Measurements from ENCODE around the gene SETX. TPM values are rescaled to one million over a fixed set of nuclear protein-coding genes. Genes with fewer than 3 reads are reported as not detected.

The SETX gene
- total RNA-seq, 1 donor from 2014 or later = 72.1 TPM

DNA sequence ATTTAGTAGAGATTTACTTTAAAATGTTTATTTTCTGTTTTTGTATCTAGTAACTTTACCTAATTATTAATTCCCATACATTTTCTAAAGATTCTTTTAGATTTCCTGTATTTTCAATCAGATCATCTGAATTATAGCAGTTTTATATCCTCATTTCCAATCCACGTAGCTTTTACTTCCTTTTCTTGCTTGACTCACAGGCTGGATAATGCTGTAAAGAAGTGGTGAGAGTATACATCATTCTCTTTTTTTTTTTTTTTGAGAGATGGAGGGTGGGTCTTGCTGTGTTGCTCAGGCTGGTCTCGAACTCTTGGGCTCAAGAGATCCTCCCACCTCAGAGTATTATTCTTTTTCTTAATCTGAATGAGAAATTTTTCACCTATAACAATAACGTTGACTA, 11.2 kb upstream of the SETX start:
- H3K27me3 ChIP-seq (ENCODE audit: control insufficient read depth, insufficient read depth, low read length) = no peaks in the 10 kb centered on the region
- no peak for FAIRE-seq
- TF ChIP-seq, protein P1, sequence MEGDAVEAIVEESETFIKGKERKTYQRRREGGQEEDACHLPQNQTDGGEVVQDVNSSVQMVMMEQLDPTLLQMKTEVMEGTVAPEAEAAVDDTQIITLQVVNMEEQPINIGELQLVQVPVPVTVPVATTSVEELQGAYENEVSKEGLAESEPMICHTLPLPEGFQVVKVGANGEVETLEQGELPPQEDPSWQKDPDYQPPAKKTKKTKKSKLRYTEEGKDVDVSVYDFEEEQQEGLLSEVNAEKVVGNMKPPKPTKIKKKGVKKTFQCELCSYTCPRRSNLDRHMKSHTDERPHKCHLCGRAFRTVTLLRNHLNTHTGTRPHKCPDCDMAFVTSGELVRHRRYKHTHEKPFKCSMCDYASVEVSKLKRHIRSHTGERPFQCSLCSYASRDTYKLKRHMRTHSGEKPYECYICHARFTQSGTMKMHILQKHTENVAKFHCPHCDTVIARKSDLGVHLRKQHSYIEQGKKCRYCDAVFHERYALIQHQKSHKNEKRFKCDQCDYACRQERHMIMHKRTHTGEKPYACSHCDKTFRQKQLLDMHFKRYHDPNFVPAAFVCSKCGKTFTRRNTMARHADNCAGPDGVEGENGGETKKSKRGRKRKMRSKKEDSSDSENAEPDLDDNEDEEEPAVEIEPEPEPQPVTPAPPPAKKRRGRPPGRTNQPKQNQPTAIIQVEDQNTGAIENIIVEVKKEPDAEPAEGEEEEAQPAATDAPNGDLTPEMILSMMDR (IDR thresholded peaks at IDR 0.05; ENCODE audit: insufficient read depth, low read length, severe bottlenecking) = no peak

DNA sequence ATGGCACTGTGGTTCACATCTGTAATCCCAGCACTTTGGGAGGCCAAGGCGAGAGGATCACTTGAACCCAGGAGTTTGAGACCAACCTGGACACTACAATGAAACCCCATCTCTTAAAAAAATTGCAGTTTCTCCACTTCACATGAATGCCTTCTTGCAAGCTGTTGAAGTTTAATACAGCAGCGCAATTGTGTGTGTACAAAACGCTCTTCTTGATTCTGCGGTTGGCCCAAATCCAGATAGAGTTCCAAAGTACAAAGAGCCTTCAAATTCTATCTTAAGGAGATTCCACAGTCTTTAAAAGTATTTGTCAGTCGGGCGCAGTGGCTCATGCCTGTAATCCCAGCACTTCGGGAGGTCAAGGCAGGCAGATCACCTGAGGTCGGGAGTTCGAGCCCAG, 9.3 kb upstream of the SETX start:
- no peak for DNase-seq (ENCODE audit: low read depth)
- no peaks in the 10 kb centered on the region for H3K27me3 ChIP-seq (ENCODE audit: control insufficient read depth, insufficient read depth, low read length)
- no peak for FAIRE-seq
- TF ChIP-seq, protein P1 (IDR thresholded peaks at IDR 0.05; ENCODE audit: insufficient read depth, low read length, severe bottlenecking) = no peak
- H3K4me3 ChIP-seq (ENCODE audit: low read depth, low read length) = no peak overlapping the region
- H3K36me3 ChIP-seq (ENCODE audit: control insufficient read depth, insufficient read depth, low read length) = no peaks in the 10 kb centered on the region

More for the DNA sequence above, 11.2 kb upstream of the SETX start:
- Histone ChIP-seq H3K36me3 (ENCODE audit: control insufficient read depth, insufficient read depth, low read length) (no peaks in the 10 kb centered on the region), H3K4me3 (ENCODE audit: low read depth, low read length) (no peak overlapping the region)
- no peak for DNase-seq (ENCODE audit: low read depth)

- H3K27me3 ChIP-seq (ENCODE audit: control insufficient read depth, insufficient read depth, low read length) = no peaks in the 10 kb centered on the region
- no peaks in the 10 kb centered on the region for H3K36me3 ChIP-seq (ENCODE audit: control insufficient read depth, insufficient read depth, low read length)
- no peak overlapping the region for H3K4me3 ChIP-seq (ENCODE audit: low read depth, low read length)
- TF ChIP-seq, protein P1 (IDR thresholded peaks at IDR 0.05; ENCODE audit: insufficient read depth, low read length, severe bottlenecking) = no peak
- DNase-seq (ENCODE audit: low read depth) (no peak), FAIRE-seq (no peak)
Observed at GRCh38 chr9:132357764-132358163, 3.0 kb upstream of the SETX start.

DNA sequence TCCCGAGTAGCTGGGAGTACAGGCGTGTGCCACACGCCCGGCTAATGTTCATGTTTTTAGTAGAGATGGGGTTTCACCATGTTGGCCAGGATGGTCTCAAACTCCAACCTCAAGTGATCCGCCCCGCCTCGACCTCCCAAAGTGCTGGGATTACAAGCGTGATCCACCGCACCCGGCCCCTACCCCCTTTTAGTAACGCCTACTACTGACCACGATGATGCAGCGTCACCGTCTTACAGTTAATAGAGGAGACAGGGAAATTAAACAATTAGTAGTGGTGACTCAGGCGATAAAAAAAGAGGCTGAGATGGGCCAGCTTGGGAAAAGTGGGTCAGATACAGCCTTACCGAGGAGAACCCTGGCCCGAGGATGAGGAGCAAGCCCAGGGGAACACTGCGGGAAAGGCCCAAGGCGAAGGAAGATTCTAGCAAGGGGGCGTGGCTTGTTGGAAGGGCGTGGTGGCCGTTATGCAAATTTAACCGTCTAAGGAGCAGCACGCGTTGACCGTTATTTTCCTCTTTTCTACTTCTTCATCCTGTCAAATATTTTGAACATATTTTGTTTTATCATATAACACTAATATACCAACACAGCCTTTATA, 1.6 kb upstream of the SETX start:
- DNase-seq (ENCODE audit: low read depth) (no peak), FAIRE-seq (no peak)
- H3K27me3 ChIP-seq (ENCODE audit: control insufficient read depth, insufficient read depth, low read length) = no peaks in the 10 kb centered on the region
- H3K36me3 ChIP-seq (ENCODE audit: control insufficient read depth, insufficient read depth, low read length) = peaks cover 2% of the 10 kb centered on the region
- TF ChIP-seq, protein P1 (IDR thresholded peaks at IDR 0.05; ENCODE audit: insufficient read depth, low read length, severe bottlenecking) = no peak
- H3K4me3 ChIP-seq (ENCODE audit: low read depth, low read length) = no peak overlapping the region

DNA sequence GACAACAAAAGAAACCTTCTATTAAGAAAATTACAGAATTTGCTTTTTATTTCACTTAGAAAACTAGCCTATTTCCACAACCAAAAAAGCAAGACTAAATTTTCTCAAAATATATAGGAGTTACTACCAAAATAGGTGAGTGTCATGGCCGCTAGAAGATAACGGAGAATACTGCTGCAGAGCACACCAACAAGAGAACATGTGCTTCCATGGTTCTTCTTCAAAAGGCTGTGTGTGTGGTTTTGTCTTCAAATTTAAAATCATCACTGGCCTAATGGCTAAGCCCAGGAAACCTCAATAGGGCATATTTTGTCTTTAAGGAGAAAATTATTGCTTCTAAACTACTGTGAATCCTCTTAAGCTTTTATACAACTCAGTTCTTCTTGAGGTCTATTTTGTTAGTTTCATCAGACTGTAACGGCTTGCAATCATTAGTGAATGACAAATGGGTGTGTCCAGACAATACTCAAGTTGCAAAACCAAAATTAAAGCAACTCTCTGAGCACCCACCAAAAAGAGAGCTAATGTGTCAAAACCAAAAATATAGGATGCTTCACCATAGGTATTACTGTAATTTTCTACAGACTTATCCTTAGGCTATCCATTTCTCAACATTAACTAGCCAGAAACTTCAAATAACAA, 3.3 kb downstream of the SETX start:
- TF ChIP-seq, protein P1 (IDR thresholded peaks at IDR 0.05; ENCODE audit: insufficient read depth, low read length, severe bottlenecking) = no peak
- no peaks in the 10 kb centered on the region for H3K27me3 ChIP-seq (ENCODE audit: control insufficient read depth, insufficient read depth, low read length)
- DNase-seq (ENCODE audit: low read depth) = peak; percentile 54
- FAIRE-seq = no peak
- peaks cover 8% of the 10 kb centered on the region for H3K36me3 ChIP-seq (ENCODE audit: control insufficient read depth, insufficient read depth, low read length)
- H3K4me3 ChIP-seq (ENCODE audit: low read depth, low read length) = no peak overlapping the region
